Hindlimb muscle (tissue), 1 donor: Measurements from ENCODE around the gene CERS1. TPM values are rescaled to one million over a fixed set of nuclear protein-coding genes. Genes with fewer than 3 reads are reported as not detected.

Experiments
- DNase-seq: peaks from one replicate; pipeline ENCODE4 v3.0.0-alpha.2; 2013
- polyA plus RNA-seq: library from polyadenylated mRNA; unstranded; fragments of 120-200 nt; gene quantifications from one replicate; pipeline ENCODE4 v1.2.1, GENCODE V29; 2013; ENCODE audit not compliant: insufficient read length

The CERS1 gene, protein sequence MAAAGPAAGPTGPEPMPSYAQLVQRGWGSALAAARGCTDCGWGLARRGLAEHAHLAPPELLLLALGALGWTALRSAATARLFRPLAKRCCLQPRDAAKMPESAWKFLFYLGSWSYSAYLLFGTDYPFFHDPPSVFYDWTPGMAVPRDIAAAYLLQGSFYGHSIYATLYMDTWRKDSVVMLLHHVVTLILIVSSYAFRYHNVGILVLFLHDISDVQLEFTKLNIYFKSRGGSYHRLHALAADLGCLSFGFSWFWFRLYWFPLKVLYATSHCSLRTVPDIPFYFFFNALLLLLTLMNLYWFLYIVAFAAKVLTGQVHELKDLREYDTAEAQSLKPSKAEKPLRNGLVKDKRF
- polyA plus RNA-seq: 49.3 TPM

- peak; percentile 38 for DNase-seq
These were observed at the start of gene CERS1 for GRCh38 chr19:18895824-18896341. Gene CERS1, minus strand, starts transcription at chr19:18896158. Its CDS starts 86 bp downstream, at chr19:18896072.

DNA sequence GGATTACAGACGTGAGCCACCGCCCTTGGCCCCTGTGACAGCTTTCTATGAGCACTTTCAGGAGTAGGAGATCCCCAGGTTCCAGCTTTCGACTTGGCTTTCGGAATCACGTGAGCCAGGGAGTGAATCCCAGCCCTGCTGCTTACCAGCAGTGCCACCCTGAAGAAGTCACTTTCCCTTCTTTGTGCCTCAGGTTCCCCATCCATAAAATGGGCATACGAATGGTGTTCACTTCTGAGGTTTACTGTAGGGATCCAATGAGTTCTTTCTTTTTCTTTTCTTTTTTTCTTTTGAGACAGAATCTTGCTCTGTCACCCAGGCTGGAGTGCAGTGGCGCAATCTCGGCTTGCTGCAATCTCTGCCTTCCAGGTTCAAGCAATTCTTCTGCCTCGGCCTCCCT lies 49.3 kb upstream of the CERS1 start:
- no peak for DNase-seq

- no peak for DNase-seq
These were observed 47.5 kb upstream of the CERS1 start for GRCh38 chr19:18943465-18943864.

GRCh38 chr19:18942692-18943091 lies 46.7 kb upstream of the CERS1 start:
- DNase-seq: no peak

DNA sequence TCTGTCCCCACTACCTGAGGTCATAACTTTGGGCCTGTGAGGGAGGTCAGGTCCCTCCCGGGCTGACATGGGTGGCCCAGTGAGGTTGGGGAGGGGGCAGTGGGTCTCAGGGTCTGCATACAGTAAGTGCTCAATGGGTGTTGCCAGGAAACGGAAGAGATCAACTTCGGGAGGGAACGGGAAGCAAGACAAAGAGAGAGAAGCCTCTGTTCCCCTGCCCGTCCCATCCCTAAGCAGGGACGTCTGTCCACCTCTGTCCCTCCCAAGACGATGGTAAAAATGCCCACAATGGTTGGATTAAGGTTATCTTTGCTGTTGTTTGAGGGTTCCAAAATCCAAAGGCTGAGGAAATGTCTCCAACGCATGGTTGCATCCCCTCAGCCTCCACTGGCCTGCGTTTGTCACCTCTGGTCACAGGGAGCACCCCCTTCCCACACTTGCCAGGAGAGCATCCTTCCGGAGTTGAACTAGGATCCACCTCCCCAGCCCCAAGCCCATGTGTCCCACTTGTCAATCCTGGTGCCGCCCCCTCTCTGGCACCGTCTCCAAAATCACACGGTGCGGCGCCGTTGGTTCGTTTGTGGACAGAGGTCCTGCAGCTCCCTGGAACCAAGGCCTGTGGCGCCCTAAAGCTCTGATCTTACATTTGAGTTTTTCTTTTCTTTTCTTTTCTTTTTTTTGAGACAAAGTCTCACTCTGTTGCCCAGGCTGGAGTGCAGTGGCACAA lies 45.8 kb upstream of the CERS1 start:
- no peak for DNase-seq

DNA sequence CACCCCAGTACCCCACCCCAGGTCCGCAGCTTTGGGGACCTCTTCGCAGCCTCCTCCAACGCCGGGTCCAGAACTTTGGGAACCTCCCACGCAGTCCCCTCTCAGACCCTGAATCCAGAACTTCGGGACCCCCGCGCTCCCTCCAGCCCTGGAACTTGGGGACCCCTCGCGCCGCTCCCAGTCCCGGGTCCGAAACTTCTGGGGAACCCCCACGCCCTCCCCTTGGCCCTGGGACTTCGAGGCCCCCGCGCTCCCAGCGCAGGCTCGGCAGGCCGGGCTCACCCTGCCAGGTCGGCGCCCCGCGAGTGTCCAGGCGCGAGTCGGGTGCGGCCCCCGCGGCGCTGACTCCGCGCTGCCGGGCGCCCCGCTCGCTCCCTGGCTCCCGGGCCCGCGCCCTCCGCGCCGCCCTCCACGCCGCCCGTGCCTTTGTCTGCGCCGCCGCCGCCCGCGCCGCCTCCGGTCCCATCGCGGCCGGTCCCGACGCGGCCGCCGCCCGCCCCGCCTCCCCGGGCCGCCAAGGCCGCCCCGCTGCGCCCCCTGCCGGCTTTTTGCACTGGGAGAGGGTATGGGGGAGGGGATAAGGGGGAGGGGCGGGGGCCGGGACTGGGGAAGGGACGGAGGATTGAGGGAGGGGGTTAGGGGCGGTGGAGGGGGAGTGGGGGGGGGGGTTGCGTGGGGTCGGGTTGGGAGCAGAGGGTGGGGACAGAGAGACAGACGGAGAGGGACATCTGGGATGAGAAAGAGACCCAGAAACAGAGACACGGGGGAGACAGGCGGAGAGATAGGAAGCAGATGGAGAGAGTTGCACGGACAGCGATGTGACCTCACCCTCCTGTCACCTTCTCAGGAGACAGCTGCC lies 45.0 kb upstream of the CERS1 start, which contains the start of gene HOMER3:
Gene HOMER3, minus strand, starts transcription at position 449 of the 859 bp plus-strand sequence. CDS start 2,235 bp downstream, outside the sequence.
- peak; percentile 83 for DNase-seq

DNA sequence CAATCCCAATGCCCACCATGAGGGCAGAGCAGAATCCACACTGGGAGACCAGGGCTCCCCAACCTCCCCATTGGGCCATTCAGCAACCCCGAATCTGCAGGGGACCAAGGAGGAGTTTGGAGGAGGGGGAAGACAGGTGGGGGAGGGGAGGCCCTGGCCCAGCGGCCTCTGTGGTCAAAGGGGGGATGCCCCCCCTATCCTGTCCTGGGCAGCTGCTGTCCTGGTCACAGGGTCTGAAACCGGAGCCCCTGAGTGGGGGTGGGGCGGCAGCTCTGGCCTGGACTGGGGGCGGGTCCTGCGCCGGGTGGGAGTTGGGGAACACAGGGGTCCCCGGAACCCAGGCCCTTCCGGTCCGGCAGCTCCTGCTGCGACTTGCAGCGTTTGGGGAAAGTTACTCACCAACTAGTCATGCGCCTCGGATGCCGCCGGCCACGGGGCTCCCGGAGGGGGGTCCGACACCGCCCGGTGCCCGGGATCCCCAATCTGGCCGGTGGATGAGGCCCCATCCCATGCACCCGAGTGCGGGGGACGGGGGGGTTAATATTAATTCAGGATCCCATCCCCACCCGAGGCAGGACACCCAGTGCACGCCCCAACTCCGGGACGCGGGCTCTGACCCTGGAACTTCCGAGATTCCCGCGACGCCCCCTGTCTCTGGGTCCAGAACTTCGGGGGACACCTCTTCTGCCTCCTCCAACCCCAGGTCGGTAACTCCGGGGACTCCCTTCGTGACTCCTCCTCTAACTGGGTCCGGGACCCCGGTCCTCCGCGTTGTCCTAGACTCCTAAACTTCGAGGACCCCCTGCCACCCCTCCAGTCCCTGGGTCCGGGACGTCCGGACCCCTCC lies 44.2 kb upstream of the CERS1 start:
- peak; percentile 66 for DNase-seq

- DNase-seq: no peak
These were observed 43.2 kb upstream of the CERS1 start for GRCh38 chr19:18939163-18939562.

- no peak for DNase-seq
These were observed 37.3 kb upstream of the CERS1 start for GRCh38 chr19:18933297-18933696.

GRCh38 chr19:18932216-18932841 lies 36.4 kb upstream of the CERS1 start:
- peak; percentile 42 for DNase-seq

DNA sequence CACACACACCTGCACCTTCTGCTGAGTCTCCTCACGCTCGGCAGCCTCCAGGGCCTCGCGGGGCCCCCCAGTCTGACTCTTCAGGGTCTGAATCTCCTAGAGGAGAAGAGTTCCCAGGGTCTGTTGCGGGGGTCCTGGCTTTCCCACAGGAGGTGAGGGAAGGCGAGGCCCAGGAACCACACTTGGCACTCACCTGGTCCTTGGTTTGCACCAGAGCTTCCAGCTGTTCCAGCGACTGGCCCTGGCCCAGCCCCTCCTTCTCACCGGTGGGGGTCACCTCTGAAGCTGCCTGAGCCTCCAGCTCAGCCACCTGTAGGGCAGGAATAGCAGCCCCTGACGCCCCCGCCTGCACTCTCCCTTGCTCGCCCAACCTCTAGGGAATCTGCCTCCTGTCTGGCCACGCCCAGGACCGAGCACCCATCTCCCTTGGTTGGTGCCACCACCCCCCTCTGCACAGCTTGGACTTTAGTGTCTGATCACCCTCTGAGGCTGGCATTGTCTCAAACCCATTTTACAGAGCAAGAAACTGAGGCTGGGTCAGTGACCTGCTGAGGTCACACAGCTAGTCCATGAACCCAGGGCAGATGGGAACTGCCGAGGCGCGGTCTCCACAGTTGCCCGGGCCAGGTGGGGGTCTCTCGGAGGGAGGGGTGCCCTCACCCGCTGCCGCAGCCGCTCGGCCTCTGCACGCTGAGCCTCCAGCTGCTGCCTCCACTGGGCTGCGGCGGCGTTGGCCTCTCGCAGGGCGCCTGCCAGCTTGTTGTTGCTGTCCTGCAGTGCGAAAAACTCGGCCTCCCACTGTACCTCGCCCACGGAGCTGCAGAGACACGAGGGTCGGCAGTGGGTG lies 35.6 kb upstream of the CERS1 start:
- no peak for DNase-seq

GRCh38 chr19:18929311-18929710 lies 33.4 kb upstream of the CERS1 start:
- DNase-seq: no peak

GRCh38 chr19:18928018-18928805 lies 32.3 kb upstream of the CERS1 start:
- DNase-seq: no peak

GRCh38 chr19:18924684-18925213 lies 28.8 kb upstream of the CERS1 start:
- no peak for DNase-seq

- no peak for DNase-seq
These were observed 26.4 kb upstream of the CERS1 start for GRCh38 chr19:18922228-18922985.

- no peak for DNase-seq
These were observed 25.6 kb upstream of the CERS1 start for GRCh38 chr19:18921593-18921992.

DNA sequence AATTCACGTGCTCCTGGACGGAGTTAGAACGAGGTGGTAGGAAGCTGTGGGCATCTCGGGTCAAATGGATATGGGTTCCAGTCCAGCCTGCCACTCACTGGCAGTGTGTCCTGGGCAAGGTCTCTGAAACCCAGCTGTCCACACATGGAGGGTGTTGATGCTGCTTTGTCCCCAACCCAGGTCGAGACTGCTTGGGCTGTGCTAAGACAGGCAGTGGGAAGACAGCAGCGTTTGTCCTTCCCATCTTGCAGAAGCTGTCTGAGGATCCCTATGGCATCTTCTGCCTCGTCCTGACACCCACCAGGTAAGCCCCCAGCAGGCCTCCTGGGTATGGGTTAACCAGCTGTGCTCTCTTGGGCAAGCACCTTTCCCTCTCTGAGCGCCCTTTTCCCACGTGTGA lies 24.4 kb upstream of the CERS1 start:
- no peak for DNase-seq

- no peak for DNase-seq
These were observed 23.9 kb upstream of the CERS1 start for GRCh38 chr19:18919900-18920214.
